Fibroblast of the aortic adventitia (primary cell): ENCODE data around the gene SLC13A2. TPM values are rescaled to one million over a fixed set of nuclear protein-coding genes. Genes with fewer than 3 reads are reported as not detected.

Experiments
- DNase-seq: peaks from one replicate; pipeline ENCODE4 v3.0.0-alpha.2; 2010; ENCODE audit warnings: low read depth
- H3K4me3 ChIP-seq: 2 replicates; pipeline ENCODE4 v1.5.1; 2011; ENCODE audit warnings: low read depth, mild to moderate bottlenecking, control low read depth, low read length, moderate library complexity
- CTCF ChIP-seq: IDR thresholded peaks from 2 replicates; pipeline ENCODE4 v1.5.1; 2011; ENCODE audit warnings: mild to moderate bottlenecking, low read length, control low read depth, inconsistent platforms; ENCODE audit not compliant: insufficient read depth
- total RNA-seq: library from RNA; depleted of rRNA; stranded (reverse); fragments of >200 nt; gene quantifications from 2 replicates; pipeline ENCODE4 v1.2.3, GENCODE V29; 2012; ENCODE audit warnings: low replicate concordance

SLC13A2 gene
- total RNA-seq, 1 donor: not detected

- no peak overlapping the region for H3K4me3 ChIP-seq
- no peak for DNase-seq
- TF ChIP-seq CTCF: no peak
These were observed 34.2 kb downstream of the SLC13A2 start for GRCh38 chr17:28507567-28508203.

GRCh38 chr17:28508211-28508724, 34.8 kb downstream of the SLC13A2 start:
- TF ChIP-seq CTCF: no peak
- no peak for DNase-seq
- H3K4me3 ChIP-seq: no peak overlapping the region

GRCh38 chr17:28509789-28510188, 36.3 kb downstream of the SLC13A2 start:
- no peak overlapping the region for H3K4me3 ChIP-seq
- DNase-seq: no peak
- TF ChIP-seq CTCF: no peak

GRCh38 chr17:28511858-28512461, 38.5 kb downstream of the SLC13A2 start:
- TF ChIP-seq CTCF: no peak
- no peak overlapping the region for H3K4me3 ChIP-seq
- no peak for DNase-seq

GRCh38 chr17:28513476-28513875, 40.0 kb downstream of the SLC13A2 start:
- H3K4me3 ChIP-seq: no peak overlapping the region
- DNase-seq: no peak
- no peak for TF ChIP-seq CTCF

- DNase-seq: no peak
- H3K4me3 ChIP-seq: no peak overlapping the region
- TF ChIP-seq CTCF: no peak
These were observed 41.1 kb downstream of the SLC13A2 start for GRCh38 chr17:28514561-28515002.

GRCh38 chr17:28515518-28515917, 42.1 kb downstream of the SLC13A2 start:
- no peak overlapping the region for H3K4me3 ChIP-seq
- DNase-seq: no peak
- TF ChIP-seq CTCF: no peak
